IMR-90 (cell line): ENCODE results near the gene NHEJ1.

Experiments
- CTCF ChIP-seq: conservative IDR thresholded peaks from 2 replicates; pipeline ENCODE4 v1.5.1; 2012; ENCODE audit warnings: mild to moderate bottlenecking, low read depth, low read length, improper control_type of control experiment
- RAD21 ChIP-seq: IDR thresholded peaks from 2 replicates; pipeline ENCODE4 v1.6.1; 2012; ENCODE audit warnings: low read length, improper control_type of control experiment

GRCh38 chr2:219174146-219174545 is 13.5 kb upstream of the NHEJ1 start:
- no peak for TF ChIP-seq CTCF
- no peak for TF ChIP-seq RAD21
